Neural cell (in vitro differentiated cells): ENCODE results near the gene MYO5C. TPM values are rescaled to one million over a fixed set of nuclear protein-coding genes. Genes with fewer than 3 reads are reported as not detected.

Experiments used
- H2AFZ ChIP-seq: fragments of 200-600, 300-800 bp; sonication (generic), shearing (Covaris generic); 2 replicates; pipeline ENCODE4 v1.6.0; 2014; ENCODE audit warnings: low read depth, mild to moderate bottlenecking, antibody characterized with exemption, low read length, moderate library complexity
- H3F3A ChIP-seq: fragments of 200-600 bp; shearing (Covaris generic); 2 replicates; pipeline ENCODE4 v1.6.1; 2016; ENCODE audit warnings: mild to moderate bottlenecking, moderate library complexity, mixed read lengths, antibody characterized with exemption, low read length; ENCODE audit not compliant: insufficient read depth, poor library complexity, severe bottlenecking
- H3K27ac ChIP-seq: fragments of 200-600, 300-800 bp; sonication (generic), shearing (Covaris generic); 2 replicates; pipeline ENCODE4 v1.5.1; 2014; ENCODE audit warnings: mild to moderate bottlenecking, low read length, moderate library complexity
- H3K27me3 ChIP-seq: fragments of 300-800, 200-600 bp; sonication (generic), shearing (Covaris generic); 2 replicates; pipeline ENCODE4 v1.6.0; 2014; ENCODE audit warnings: mild to moderate bottlenecking, low read depth, low read length, moderate library complexity; ENCODE audit not compliant: insufficient read depth
- H3K36me3 ChIP-seq: fragments of 300-800, 200-600 bp; sonication (generic), shearing (Covaris generic); 2 replicates; pipeline ENCODE4 v1.5.1; 2014; ENCODE audit warnings: mild to moderate bottlenecking, antibody characterized with exemption, low read length, moderate library complexity; ENCODE audit not compliant: insufficient read depth
- H3K4me2 ChIP-seq: fragments of 300-800, 200-600 bp; sonication (generic), shearing (Covaris generic); 2 replicates; pipeline ENCODE4 v1.6.0; 2014; ENCODE audit warnings: mild to moderate bottlenecking, low read length
- H3K4me3 ChIP-seq: fragments of 300-800, 200-600 bp; sonication (generic), shearing (Covaris generic); 2 replicates; pipeline ENCODE4 v1.5.1; 2014; ENCODE audit warnings: mild to moderate bottlenecking, low read length, moderate library complexity
- H3K79me2 ChIP-seq: fragments of 200-600 bp; shearing (Covaris generic); replicated peaks from 2 replicates; pipeline ENCODE4 v1.6.0; 2014; ENCODE audit warnings: mild to moderate bottlenecking, low read length, moderate library complexity; ENCODE audit not compliant: insufficient read depth
- H3K9ac ChIP-seq: fragments of 300-800, 200-600 bp; sonication (generic), shearing (Covaris generic); 2 replicates; pipeline ENCODE4 v1.6.1; 2016; ENCODE audit warnings: mild to moderate bottlenecking, low read length, mixed read lengths
- H3K9me2 ChIP-seq: fragments of 200-600 bp; shearing (Covaris generic); 2 replicates; pipeline ENCODE4 v1.6.1; 2016; ENCODE audit warnings: mild to moderate bottlenecking, low read length, mixed read lengths; ENCODE audit not compliant: insufficient read depth
- H3K9me3 ChIP-seq: fragments of 200-600, 300-800 bp; sonication (generic), shearing (Covaris generic); 2 replicates; pipeline ENCODE4 v1.6.1; 2016; ENCODE audit warnings: mild to moderate bottlenecking, mixed run types, low read length, moderate library complexity, mixed read lengths
- H4K20me1 ChIP-seq: fragments of 200-600 bp; shearing (Covaris generic); 2 replicates; pipeline ENCODE4 v1.6.1; 2016; ENCODE audit warnings: mild to moderate bottlenecking, mixed run types; ENCODE audit not compliant: insufficient read depth
- CTCF ChIP-seq: fragments of 450-650 bp; IDR thresholded peaks from 2 replicates; pipeline ENCODE4 v1.5.1; 2014; ENCODE audit warnings: antibody characterized with exemption, mild to moderate bottlenecking, moderate library complexity; ENCODE audit not compliant: poor library complexity, severe bottlenecking
- EP300 ChIP-seq: fragments of 450-650 bp; conservative IDR thresholded peaks from 2 replicates; pipeline ENCODE4 v1.6.1; 2014; ENCODE audit warnings: antibody characterized with exemption, mild to moderate bottlenecking, moderate library complexity; ENCODE audit not compliant: poor library complexity, severe bottlenecking
- EZH2 ChIP-seq: fragments of 200-600, 300-800 bp; shearing (Covaris generic), sonication (generic); IDR thresholded peaks from 2 replicates; pipeline ENCODE4 v1.6.1; 2014; ENCODE audit warnings: antibody characterized with exemption, low read length, borderline replicate concordance, mild to moderate bottlenecking; ENCODE audit not compliant: insufficient read depth, poor library complexity, severe bottlenecking
- MXI1 ChIP-seq: fragments of 450-650 bp; conservative IDR thresholded peaks from 2 replicates; pipeline ENCODE4 v1.6.1; 2014; ENCODE audit warnings: antibody characterized with exemption, mild to moderate bottlenecking; ENCODE audit not compliant: poor library complexity, severe bottlenecking
- POLR2AphosphoS5 ChIP-seq: IDR thresholded peaks from 2 replicates; pipeline ENCODE4 v1.6.1; 2012
- RAD21 ChIP-seq: fragments of 450-650 bp; conservative IDR thresholded peaks from 2 replicates; pipeline ENCODE4 v1.6.1; 2014; ENCODE audit warnings: antibody characterized with exemption, mild to moderate bottlenecking, moderate library complexity
- REST ChIP-seq: IDR thresholded peaks from 2 replicates; pipeline ENCODE4 v1.6.1; 2012; ENCODE audit warnings: borderline replicate concordance
- SMC3 ChIP-seq: fragments of 450-650 bp; conservative IDR thresholded peaks from 2 replicates; pipeline ENCODE4 v1.6.1; 2014; ENCODE audit warnings: antibody characterized with exemption, mild to moderate bottlenecking, moderate library complexity; ENCODE audit not compliant: poor library complexity
- TAF1 ChIP-seq: IDR thresholded peaks from 2 replicates; pipeline ENCODE4 v1.6.1; 2012; ENCODE audit warnings: low read depth
- polyA plus RNA-seq: library from polyadenylated mRNA; depleted of rRNA; stranded (reverse); fragments of >200 nt; gene quantifications from 2 replicates; pipeline ENCODE4 v1.2.3, GENCODE V29; 2014

MYO5C gene
- polyA plus RNA-seq, 1 donor from 2014 or later, result 0.77 TPM

- H3K27ac ChIP-seq, result no peak overlapping the region
- H3K9me2 ChIP-seq, result no peaks in the 10 kb centered on the region
- H3K36me3 ChIP-seq, result no peaks in the 10 kb centered on the region
- no peaks in the 10 kb centered on the region for H3F3A ChIP-seq
- TF ChIP-seq EZH2, result no peak
- no peak for TF ChIP-seq CTCF
- TF ChIP-seq EP300, result no peak
- TF ChIP-seq RAD21, result no peak
- no peak for TF ChIP-seq TAF1
- TF ChIP-seq POLR2AphosphoS5, result no peak
- TF ChIP-seq MXI1, result no peak
- TF ChIP-seq SMC3, result no peak
- no peak for TF ChIP-seq REST
- H3K4me2 ChIP-seq, result no peak overlapping the region
- no peak overlapping the region for H3K4me3 ChIP-seq
- H3K79me2 ChIP-seq, result no peaks in the 10 kb centered on the region
- H3K27me3 ChIP-seq, result no peaks in the 10 kb centered on the region
- H2AFZ ChIP-seq, result no peak overlapping the region
- H3K9ac ChIP-seq, result no peak overlapping the region
- H3K9me3 ChIP-seq, result no peaks in the 10 kb centered on the region
- H4K20me1 ChIP-seq, result no peaks in the 10 kb centered on the region
These were observed 89.2 kb downstream of the MYO5C start for GRCh38 chr15:52206446-52206845.

GRCh38 chr15:52204657-52205056 lies 90.9 kb downstream of the MYO5C start:
- no peaks in the 10 kb centered on the region for H3K9me3 ChIP-seq
- H3K79me2 ChIP-seq, result no peaks in the 10 kb centered on the region
- H3K4me2 ChIP-seq, result no peak overlapping the region
- no peak for TF ChIP-seq EP300
- no peak for TF ChIP-seq REST
- TF ChIP-seq EZH2, result no peak
- TF ChIP-seq TAF1, result no peak
- no peak for TF ChIP-seq MXI1
- TF ChIP-seq RAD21, result no peak
- no peak for TF ChIP-seq SMC3
- TF ChIP-seq CTCF, result no peak
- TF ChIP-seq POLR2AphosphoS5, result no peak
- H3K9ac ChIP-seq, result no peak overlapping the region
- H4K20me1 ChIP-seq, result no peaks in the 10 kb centered on the region
- no peak overlapping the region for H3K4me3 ChIP-seq
- no peaks in the 10 kb centered on the region for H3K27me3 ChIP-seq
- H3K36me3 ChIP-seq, result no peaks in the 10 kb centered on the region
- H3F3A ChIP-seq, result no peaks in the 10 kb centered on the region
- no peak overlapping the region for H3K27ac ChIP-seq
- H2AFZ ChIP-seq, result no peak overlapping the region
- H3K9me2 ChIP-seq, result no peaks in the 10 kb centered on the region
